Panc1 (cell line): ENCODE results near the gene STKLD1.
"Not testable (repeated sequence)": the region's sequence is repeated elsewhere in the genome, so short reads cannot be mapped to it uniquely, and the experiment has no call there.

Experiments
- CTCF ChIP-seq: fragments of 450-650 bp; IDR thresholded peaks from 2 replicates; pipeline ENCODE4 v1.5.1; 2017; ENCODE audit warnings: mild to moderate bottlenecking
- REST ChIP-seq, 2 experiments: IDR thresholded peaks; 2 replicates each; pipeline ENCODE4 v1.6.1; 2011 to 2012; ENCODE audit warnings: low read depth in 2 of 2, control low read depth in 1 of 2, low read length in 1 of 2, mild to moderate bottlenecking in 1 of 2, moderate library complexity in 1 of 2; ENCODE audit not compliant: insufficient read depth in 1 of 2

GRCh38 chr9:133329306-133330156 is 46.6 kb upstream of the STKLD1 start:
- TF ChIP-seq CTCF, result peak; percentile 78
- not testable (repeated sequence) for TF ChIP-seq REST (IDR thresholded peaks at IDR 0.05; ENCODE audit: insufficient read depth in 1 of 2, low read depth in 2 of 2, low read length in 1 of 2)
